CD4-positive, alpha-beta memory T cell (primary cell): Measurements from ENCODE around the gene RTCB. TPM values are rescaled to one million over a fixed set of nuclear protein-coding genes. Genes with fewer than 3 reads are reported as not detected.

Experiments used
- CTCF ChIA-PET: fragments of 350-600 bp; sonication (Branson Sonifier 250); formaldehyde crosslinking; loops from one replicate; lab custom pipeline; 2021; ENCODE audit warnings: inconsistent platforms; ENCODE audit not compliant: partially characterized antibody; lab: Charles Lee
- POLR2A ChIA-PET: fragments of 350-600 bp; sonication (Branson Sonifier 250); formaldehyde crosslinking; loops from one replicate; lab custom pipeline; 2021; ENCODE audit not compliant: partially characterized antibody; lab: Charles Lee
- DNase-seq, 5 donors: peaks; one replicate each; pipeline versions ENCODE4 v3.0.0 to v3.0.0-alpha.2; 2020 to 2022; ENCODE audit warnings: mixed read lengths in 1 of 5
- H3K27ac ChIP-seq: one replicate; pipeline ENCODE4 v1.7.0; 2013; ENCODE audit warnings: low read depth, low read length
- H3K27me3 ChIP-seq: 2 replicates; pipeline ENCODE4 v1.7.0; 2013; ENCODE audit warnings: mild to moderate bottlenecking, low read length, moderate library complexity; ENCODE audit not compliant: insufficient read depth
- H3K36me3 ChIP-seq: 2 replicates; pipeline ENCODE4 v1.7.0; 2013; ENCODE audit warnings: mild to moderate bottlenecking, low read length, moderate library complexity; ENCODE audit not compliant: insufficient read depth
- H3K4me1 ChIP-seq: 2 replicates; pipeline ENCODE4 v1.7.0; 2013; ENCODE audit warnings: mild to moderate bottlenecking, low read length, moderate library complexity; ENCODE audit not compliant: insufficient read depth
- H3K4me3 ChIP-seq, 2 donors: one replicate each; pipeline ENCODE4 v1.7.0; 2013; ENCODE audit warnings: low read length in 2 of 2, mild to moderate bottlenecking in 1 of 2
- H3K9me3 ChIP-seq, 2 donors: one replicate each; pipeline ENCODE4 v1.7.0; 2013; ENCODE audit warnings: low read length in 2 of 2, control low read depth in 1 of 2; ENCODE audit not compliant: control insufficient read depth in 1 of 2
- H3K27ac Mint-ChIP-seq, 7 donors: one replicate each; pipeline ENCODE4 v1.8.0; 2020 to 2021; ENCODE audit warnings: mixed read lengths in 7 of 7, mild to moderate bottlenecking in 6 of 7, inconsistent platforms in 3 of 7, moderate library complexity in 3 of 7
- H3K27me3 Mint-ChIP-seq, 2 donors: one replicate each; pipeline ENCODE4 v1.8.0; 2020 to 2021; ENCODE audit warnings: mixed read lengths in 2 of 2
- H3K36me3 Mint-ChIP-seq, 2 donors: one replicate each; pipeline ENCODE4 v1.8.0; 2020 to 2021; ENCODE audit warnings: mixed read lengths in 2 of 2, inconsistent platforms in 1 of 2, mild to moderate bottlenecking in 1 of 2
- H3K4me1 Mint-ChIP-seq, 4 donors: one replicate each; pipeline ENCODE4 v1.8.0; 2020 to 2021; ENCODE audit warnings: mixed read lengths in 4 of 4, mild to moderate bottlenecking in 1 of 4
- H3K4me3 Mint-ChIP-seq, 8 donors: one replicate each; pipeline ENCODE4 v1.8.0; 2020 to 2021; ENCODE audit warnings: mixed read lengths in 8 of 8, mild to moderate bottlenecking in 7 of 8, moderate library complexity in 6 of 8, inconsistent platforms in 3 of 8
- H3K9me3 Mint-ChIP-seq, 8 donors: one replicate each; pipeline ENCODE4 v1.8.0; 2020 to 2021; ENCODE audit warnings: mixed read lengths in 8 of 8, mild to moderate bottlenecking in 5 of 8, inconsistent platforms in 3 of 8, moderate library complexity in 1 of 8
- intact Hi-C: fragments of 100-400 bp; cut with micrococcal nuclease; formaldehyde crosslinking; loops from one replicate; pipeline ENCODE4 v1.15.1; 2023
- polyA plus RNA-seq, 2 donors: library from polyadenylated mRNA; unstranded; fragments of 300-500 nt; fragmentation: Illumina TruSeq; gene quantifications; one replicate each; pipeline ENCODE4 v1.2.3, GENCODE V29; 2021
- total RNA-seq, 2 experiments: library from RNA; stranded (reverse); gene quantifications; one replicate each; pipeline ENCODE4 v1.2.3, GENCODE V29; 2021

RTCB gene
- total and polyA plus RNA-seq, 4 experiments from 2014 or later = 46.7 to 163 (median 84.2) TPM

DNA sequence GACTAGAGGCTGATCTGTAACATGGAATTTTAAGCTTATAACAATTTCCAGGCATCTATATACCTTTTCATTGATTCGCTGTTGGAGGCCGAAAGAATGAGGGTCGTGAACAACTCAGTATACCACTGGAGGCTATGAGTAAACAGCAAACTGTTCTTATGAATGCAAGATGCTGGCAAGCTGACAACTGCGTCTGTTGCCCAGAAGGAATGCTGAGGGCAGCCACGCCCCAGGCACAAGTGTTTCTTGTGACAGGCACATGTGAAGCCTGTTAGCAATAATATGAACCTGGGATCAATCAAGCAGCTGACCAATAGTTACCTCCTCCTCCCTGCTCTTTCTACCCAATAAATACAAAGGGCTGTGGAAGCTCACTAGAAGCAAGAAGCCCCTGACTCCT, 15.3 kb downstream of the RTCB start:
- no peak for DNase-seq
- H3K4me3 Mint-ChIP-seq = no peak overlapping the region
- H3K4me1 Mint-ChIP-seq = peaks cover 0 to 1% (median 0%) of the 10 kb centered on the region in 4 donors
- no peaks in the 10 kb centered on the region for H3K4me1 ChIP-seq
- H3K9me3 Mint-ChIP-seq = no peaks in the 10 kb centered on the region
- H3K4me3 ChIP-seq = no peak overlapping the region
- H3K27ac Mint-ChIP-seq = peak overlapping the region in 1 of 7 donors; percentile 40
- peaks cover 68 to 79% of the 10 kb centered on the region in 2 donors for H3K36me3 Mint-ChIP-seq
- no peak overlapping the region for H3K27ac ChIP-seq
- peaks cover 81% of the 10 kb centered on the region for H3K36me3 ChIP-seq
- H3K27me3 ChIP-seq = no peaks in the 10 kb centered on the region
- intact Hi-C loops = loop anchor here (10.0 kb wide), 1 partner anchor 422 kb away; no protein-coding TSS in a partner anchor
- POLR2A ChIA-PET = no interaction called here
- CTCF ChIA-PET = no interaction called here
- H3K27me3 Mint-ChIP-seq = no peaks in the 10 kb centered on the region
- no peaks in the 10 kb centered on the region for H3K9me3 ChIP-seq

- POLR2A ChIA-PET = no interaction called here
- Mint-ChIP-seq H3K36me3 (peaks cover 66 to 75% of the 10 kb centered on the region in 2 donors), H3K4me1 (peaks cover 0 to 1% (median 0%) of the 10 kb centered on the region in 4 donors)
Observed at GRCh38 chr22:32396255-32396654, 15.8 kb downstream of the RTCB start.

DNA sequence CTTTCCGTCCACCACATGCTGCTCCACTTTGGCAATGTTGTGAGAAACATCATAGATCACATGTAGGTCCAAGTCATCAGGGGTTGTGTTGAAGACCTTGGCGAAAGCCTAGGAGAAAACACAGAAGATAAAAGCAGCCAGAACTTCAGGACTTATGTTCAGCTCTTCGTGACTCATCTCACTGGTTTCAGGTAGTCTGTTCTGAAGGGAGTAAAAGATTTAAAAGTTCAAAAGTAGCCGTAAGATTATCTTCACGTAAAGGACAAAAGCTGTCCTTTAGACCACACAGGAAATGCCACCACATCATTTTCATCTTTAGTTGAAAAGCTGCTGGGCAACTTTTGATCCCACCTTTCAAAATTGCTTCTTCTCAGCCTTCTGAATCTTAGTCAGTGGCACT, 16.9 kb downstream of the RTCB start:
- no peaks in the 10 kb centered on the region for H3K27me3 Mint-ChIP-seq
- Histone ChIP-seq H3K4me3 (no peak overlapping the region), H3K4me1 (no peaks in the 10 kb centered on the region), H3K27ac (no peak overlapping the region), H3K27me3 (no peaks in the 10 kb centered on the region), H3K36me3 (peaks cover 69% of the 10 kb centered on the region), H3K9me3 (no peaks in the 10 kb centered on the region)
- peak overlapping the region in 4 of 7 donors; percentile 17 to 69 (median 38) for H3K27ac Mint-ChIP-seq
- ChIA-PET CTCF (no interaction called here), POLR2A (no interaction called here)
- no peak for DNase-seq
- intact Hi-C loops = loop anchor here (10.0 kb wide), 1 partner anchor 420 kb away; no protein-coding TSS in a partner anchor
- H3K9me3 Mint-ChIP-seq = no peaks in the 10 kb centered on the region
- H3K4me1 Mint-ChIP-seq = peaks cover 0 to 1% (median 0%) of the 10 kb centered on the region in 4 donors
- no peak overlapping the region for H3K4me3 Mint-ChIP-seq
- peaks cover 56 to 76% of the 10 kb centered on the region in 2 donors for H3K36me3 Mint-ChIP-seq

More at GRCh38 chr22:32396255-32396654, 15.8 kb downstream of the RTCB start:
- intact Hi-C loops = loop anchor here (10.0 kb wide), 1 partner anchor 421 kb away; no protein-coding TSS in a partner anchor
- H3K27ac ChIP-seq = no peak overlapping the region
- H3K9me3 ChIP-seq = no peaks in the 10 kb centered on the region
- DNase-seq = no peak
- H3K4me1 ChIP-seq = no peaks in the 10 kb centered on the region
- no peak overlapping the region for H3K4me3 ChIP-seq
- H3K27me3 Mint-ChIP-seq = no peaks in the 10 kb centered on the region
- no peaks in the 10 kb centered on the region for H3K27me3 ChIP-seq
- no peaks in the 10 kb centered on the region for H3K9me3 Mint-ChIP-seq
- peaks cover 76% of the 10 kb centered on the region for H3K36me3 ChIP-seq
- CTCF ChIA-PET = no interaction called here
- no peak overlapping the region for H3K4me3 Mint-ChIP-seq
- no peak overlapping the region for H3K27ac Mint-ChIP-seq

- Histone ChIP-seq H3K4me1 (no peaks in the 10 kb centered on the region), H3K9me3 (no peaks in the 10 kb centered on the region), H3K27me3 (no peaks in the 10 kb centered on the region), H3K4me3 (no peak overlapping the region), H3K36me3 (peaks cover 36% of the 10 kb centered on the region), H3K27ac (no peak overlapping the region)
- intact Hi-C loops = loop anchor here (10.0 kb wide), 1 partner anchor 415 kb away; no protein-coding TSS in a partner anchor
- Mint-ChIP-seq H3K4me1 (peaks cover 0 to 1% (median 0%) of the 10 kb centered on the region in 4 donors), H3K27ac (peak overlapping the region in 3 of 7 donors; percentile 32 to 54 (median 40)), H3K4me3 (no peak overlapping the region), H3K9me3 (no peaks in the 10 kb centered on the region), H3K36me3 (peaks cover 52 to 70% of the 10 kb centered on the region in 2 donors), H3K27me3 (no peaks in the 10 kb centered on the region)
- ChIA-PET CTCF (interaction anchor here (1.4 to 1.6 kb wide), 3 partner anchors 23 to 285 kb away, joined by 3 to 5 read pairs (median 4); partner anchors contain the start of gene RTCB), POLR2A (no interaction called here)
- no peak for DNase-seq
Observed at GRCh38 chr22:32389685-32390084, 22.4 kb downstream of the RTCB start.

GRCh38 chr22:32385681-32386080, 26.4 kb downstream of the RTCB start:
- ChIA-PET CTCF (no interaction called here), POLR2A (no interaction called here)
- intact Hi-C loops = no loop called here
- H3K9me3 ChIP-seq = no peaks in the 10 kb centered on the region
- no peak overlapping the region for H3K4me3 ChIP-seq
- peaks cover 30 to 41% of the 10 kb centered on the region in 2 donors for H3K36me3 Mint-ChIP-seq
- no peaks in the 10 kb centered on the region for H3K4me1 ChIP-seq
- no peak overlapping the region for H3K27ac ChIP-seq
- no peaks in the 10 kb centered on the region for H3K27me3 Mint-ChIP-seq
- no peak overlapping the region for H3K4me3 Mint-ChIP-seq
- H3K4me1 Mint-ChIP-seq = peaks cover 0 to 1% (median 0%) of the 10 kb centered on the region in 4 donors
- H3K9me3 Mint-ChIP-seq = no peaks in the 10 kb centered on the region
- H3K27ac Mint-ChIP-seq = no peak overlapping the region
- peaks cover 10% of the 10 kb centered on the region for H3K36me3 ChIP-seq
- DNase-seq = no peak
- H3K27me3 ChIP-seq = no peaks in the 10 kb centered on the region

GRCh38 chr22:32380991-32381390, 31.1 kb downstream of the RTCB start:
- H3K27me3 ChIP-seq = no peaks in the 10 kb centered on the region
- POLR2A ChIA-PET = no interaction called here
- DNase-seq = no peak
- Mint-ChIP-seq H3K36me3 (peaks cover 3% of the 10 kb centered on the region in 2 donors), H3K4me3 (no peak overlapping the region), H3K27me3 (no peaks in the 10 kb centered on the region), H3K4me1 (no peaks in the 10 kb centered on the region), H3K27ac (no peak overlapping the region), H3K9me3 (no peaks in the 10 kb centered on the region)
- CTCF ChIA-PET = no interaction called here
- no peak overlapping the region for H3K27ac ChIP-seq
- H3K4me3 ChIP-seq = no peak overlapping the region
- intact Hi-C loops = no loop called here
- H3K9me3 ChIP-seq = no peaks in the 10 kb centered on the region
- no peaks in the 10 kb centered on the region for H3K36me3 ChIP-seq
- no peaks in the 10 kb centered on the region for H3K4me1 ChIP-seq

- H3K27me3 Mint-ChIP-seq = no peaks in the 10 kb centered on the region
- Histone ChIP-seq H3K36me3 (no peaks in the 10 kb centered on the region), H3K27me3 (no peaks in the 10 kb centered on the region), H3K27ac (no peak overlapping the region), H3K4me1 (no peaks in the 10 kb centered on the region), H3K4me3 (no peak overlapping the region), H3K9me3 (no peaks in the 10 kb centered on the region)
- H3K36me3 Mint-ChIP-seq = peaks cover 0 to 2% of the 10 kb centered on the region in 2 donors
- ChIA-PET CTCF (no interaction called here), POLR2A (no interaction called here)
- intact Hi-C loops = no loop called here
- H3K27ac Mint-ChIP-seq = no peak overlapping the region
- DNase-seq = no peak
- no peaks in the 10 kb centered on the region for H3K4me1 Mint-ChIP-seq
- H3K4me3 Mint-ChIP-seq = peak overlapping the region in 1 of 8 donors; percentile 49
- no peaks in the 10 kb centered on the region for H3K9me3 Mint-ChIP-seq
Observed at GRCh38 chr22:32378707-32379272, 33.3 kb downstream of the RTCB start.
